GM18867 (cell line): ENCODE data around the gene PRRG2.

Experiments used
- ATAC-seq: cut with Tn5 transposase; IDR thresholded peaks from one replicate; pipeline ENCODE4 v1.9.1; 2021; ENCODE audit warnings: mild to moderate bottlenecking, moderate library complexity; ENCODE audit not compliant: unreplicated experiment

The PRRG2 gene

GRCh38 chr19:49636233-49636932, 55.3 kb downstream of the PRRG2 start:
- ATAC-seq = no peak

- no peak for ATAC-seq
Measured at GRCh38 chr19:49637821-49638738, 57.0 kb downstream of the PRRG2 start.

GRCh38 chr19:49639401-49640112, 58.4 kb downstream of the PRRG2 start:
- no peak for ATAC-seq

GRCh38 chr19:49640113-49640898, 59.2 kb downstream of the PRRG2 start, which contains the start of gene RRAS:
Gene RRAS (minus strand): TSS chr19:49640143. CDS start chr19:49640098, 45 bp downstream.
- peak; percentile 60 for ATAC-seq
